ENCODE data around the gene ADAM12.
A peak's percentile ranks its signal among the peaks of the same experiment; 100 is the strongest.
"Not testable (repeated sequence)": the region's sequence is repeated elsewhere in the genome, so short reads cannot be mapped to it uniquely, and the experiment has no call there.

ADAM12 gene

GRCh38 chr10:126374435-126374834, 13.8 kb downstream of the ADAM12 start:
- DNase-seq (ENCODE audit: low spot score): no peak

- no peak for DNase-seq (ENCODE audit: low spot score)
These were observed 14.3 kb downstream of the ADAM12 start for GRCh38 chr10:126373972-126374371.

GRCh38 chr10:126373147-126373546, 15.1 kb downstream of the ADAM12 start:
- DNase-seq (ENCODE audit: low spot score): no peak

- no peak for DNase-seq (ENCODE audit: low spot score)
These were observed 15.9 kb downstream of the ADAM12 start for GRCh38 chr10:126372396-126372795.

GRCh38 chr10:126369125-126369710, 19.1 kb downstream of the ADAM12 start:
- DNase-seq (ENCODE audit: low spot score): no peak

GRCh38 chr10:126357169-126357568, 31.1 kb downstream of the ADAM12 start:
- DNase-seq (ENCODE audit: low spot score): no peak

GRCh38 chr10:126353666-126354065, 34.6 kb downstream of the ADAM12 start:
- DNase-seq (ENCODE audit: low spot score): no peak

- no peak for DNase-seq (ENCODE audit: low spot score)
These were observed 35.8 kb downstream of the ADAM12 start for GRCh38 chr10:126352453-126352852.

GRCh38 chr10:126351021-126351420, 37.3 kb downstream of the ADAM12 start:
- DNase-seq (ENCODE audit: low spot score): no peak

- no peak for DNase-seq (ENCODE audit: low spot score)
These were observed 37.9 kb downstream of the ADAM12 start for GRCh38 chr10:126350216-126350992.

- no peak for DNase-seq (ENCODE audit: low spot score)
These were observed 38.6 kb downstream of the ADAM12 start for GRCh38 chr10:126349676-126350075.

- DNase-seq (ENCODE audit: low spot score): peak; percentile 61
These were observed 39.2 kb downstream of the ADAM12 start for GRCh38 chr10:126349101-126349500.

- DNase-seq (ENCODE audit: low spot score): not testable (repeated sequence)
These were observed 44.8 kb downstream of the ADAM12 start for GRCh38 chr10:126343496-126343895.

- no peak for DNase-seq (ENCODE audit: low spot score)
These were observed 45.6 kb downstream of the ADAM12 start for GRCh38 chr10:126342680-126343079.

GRCh38 chr10:126341491-126341890, 46.8 kb downstream of the ADAM12 start:
- DNase-seq (ENCODE audit: low spot score): no peak

- DNase-seq (ENCODE audit: low spot score): no peak
These were observed 50.9 kb downstream of the ADAM12 start for GRCh38 chr10:126337251-126337810.

GRCh38 chr10:126336801-126337200, 51.5 kb downstream of the ADAM12 start:
- no peak for DNase-seq (ENCODE audit: low spot score)

- DNase-seq (ENCODE audit: low spot score): no peak
These were observed 54.0 kb downstream of the ADAM12 start for GRCh38 chr10:126334272-126334671.

- DNase-seq (ENCODE audit: low spot score): no peak
These were observed 55.7 kb downstream of the ADAM12 start for GRCh38 chr10:126332576-126332975.

- DNase-seq (ENCODE audit: low spot score): no peak
These were observed 57.2 kb downstream of the ADAM12 start for GRCh38 chr10:126331101-126331500.

- DNase-seq (ENCODE audit: low spot score): no peak
These were observed 63.5 kb downstream of the ADAM12 start for GRCh38 chr10:126324826-126325225.

- DNase-seq (ENCODE audit: low spot score): no peak
These were observed 66.8 kb downstream of the ADAM12 start for GRCh38 chr10:126321440-126321839.

- DNase-seq (ENCODE audit: low spot score): no peak
These were observed 70.5 kb downstream of the ADAM12 start for GRCh38 chr10:126317751-126318150.
